ENCODE data around the gene FBF1. TPM values are rescaled to one million over a fixed set of nuclear protein-coding genes. Genes with fewer than 3 reads are reported as not detected.

The FBF1 gene
- total and polyA plus RNA-seq, 2 of the 8 experiments (the other 6 are each of a cell fraction or from before 2014, with no cell fraction given): 8.1 to 13.1 TPM

GRCh38 chr17:75919611-75920010, 21.2 kb downstream of the FBF1 start:
- Histone ChIP-seq H3K79me1 (ENCODE audit: low read depth, low read length) (no peaks in the 10 kb centered on the region), H3K9ac (replicated peaks in 1 of 4; ENCODE audit: extremely low read depth in 1 of 4, low read depth in 3 of 4, low read length in 3 of 4) (no peak overlapping the region), H4K20me1 (replicated peaks in 1 of 2; ENCODE audit: control insufficient read depth in 1 of 2, insufficient read depth in 2 of 2, low read length in 2 of 2) (no peaks in the 10 kb centered on the region), H4K91ac (replicated peaks; ENCODE audit: insufficient read length, low read length) (no peak overlapping the region), H2BK120ac (replicated peaks; ENCODE audit: low read depth, low read length) (no peak overlapping the region), H3K9me3 (ENCODE audit: insufficient read depth in 2 of 2, low read depth in 1 of 2, low read length in 1 of 2) (no peaks in the 10 kb centered on the region), H3K23me2 (ENCODE audit: low read depth, low read length) (no peaks in the 10 kb centered on the region), H2BK5ac (ENCODE audit: low read depth, low read length) (no peak overlapping the region), H2AFZ (ENCODE audit: low read length) (no peak overlapping the region), H3K23ac (ENCODE audit: insufficient read length) (no peak overlapping the region), H2BK15ac (ENCODE audit: low read length) (no peak overlapping the region), H2BK20ac (ENCODE audit: low read length) (no peak overlapping the region), H2AK5ac (ENCODE audit: low read depth, low read length) (no peak overlapping the region), H3K4me3 (ENCODE audit: extremely low read depth in 1 of 4, insufficient read depth in 2 of 4, low read depth in 3 of 4, low read length in 4 of 4) (no peak overlapping the region), H3K27ac (ENCODE audit: low read depth, low read length) (no peak overlapping the region), H4K8ac (ENCODE audit: extremely low read depth, insufficient read depth, low read length) (no peak overlapping the region; the same call in 1 of the 2 replicates), H3K14ac (ENCODE audit: insufficient read length) (no peak overlapping the region), H3K4me1 (replicated peaks in 1 of 4; ENCODE audit: control insufficient read depth in 3 of 4, insufficient read depth in 4 of 4, low read length in 3 of 4) (no peaks in the 10 kb centered on the region), H2BK12ac (ENCODE audit: low read depth, low read length) (no peak overlapping the region), H3K4me2 (ENCODE audit: insufficient read depth in 1 of 2, low read depth in 2 of 2, low read length in 2 of 2) (no peak overlapping the region), H3K56ac (replicated peaks; ENCODE audit: insufficient read length, low read depth, low read length) (no peak overlapping the region), H3K27me3 (replicated peaks in 1 of 4; ENCODE audit: control insufficient read depth in 3 of 4, extremely low read depth in 1 of 4, insufficient read depth in 3 of 4, low read length in 3 of 4) (no peaks in the 10 kb centered on the region), H4K5ac (ENCODE audit: insufficient read length, low read depth, low read length) (no peak overlapping the region), H3K18ac (ENCODE audit: extremely low read depth, low read length) (no peak overlapping the region), H3K79me2 (ENCODE audit: control insufficient read depth in 1 of 2, insufficient read depth in 2 of 2, low read length in 2 of 2) (no peaks in the 10 kb centered on the region), H3K4ac (replicated peaks; ENCODE audit: insufficient read length, low read depth, low read length) (no peak overlapping the region), H3K36me3 (ENCODE audit: control insufficient read depth in 2 of 4, insufficient read depth in 4 of 4, low read length in 3 of 4) (peaks cover 0 to 4% (median 0%) of the 10 kb centered on the region in 4 experiments; a peak in 2 of 8 replicates)
- no peak for DNase-seq (ENCODE audit: low read depth in 1 of 2, low spot score in 2 of 2)
- ChIA-PET CTCF (ENCODE audit: partially characterized antibody) (interaction anchor here (0.9 to 51.3 kb wide), 11 partner anchors 9 to 380 kb away, joined by 3 to 885 read pairs (median 4); partner anchors contain the start of genes CDK3, MRPL38 and TRIM65), POLR2A (ENCODE audit: partially characterized antibody) (interaction anchor here (1.0 to 3.7 kb wide), 5 partner anchors 9 to 23 kb away, joined by 3 to 16 read pairs (median 4); partner anchors contain the start of gene TRIM65)
- no peak for FAIRE-seq
- 95% methylated on average over 21 of the region's 22 CpGs; no CpG with 5 or more reads in 1 of the 2 experiments for WGBS, 2 experiments (ENCODE audit: extremely low coverage in 1 of 2, insufficient coverage in 1 of 2, insufficient read length in 1 of 2, insufficient replicate concordance in 2 of 2, low coverage in 1 of 2, low lambda C conversion rate in 2 of 2, missing lambda C conversion rate in 1 of 2)
- TF ChIP-seq CEBPB (IDR thresholded peaks at IDR 0.05; ENCODE audit: low read depth, low read length) (no peak), SUZ12 (IDR thresholded peaks at IDR 0.05; ENCODE audit: low read length) (no peak), EP300 (IDR thresholded peaks at IDR 0.05; ENCODE audit: borderline replicate concordance in 1 of 2, low read depth in 2 of 2, low read length in 2 of 2) (no peak)
